ENCODE measurements around the gene OR6J1. TPM values are rescaled to one million over a fixed set of nuclear protein-coding genes. Genes with fewer than 3 reads are reported as not detected.
"Not testable (repeated sequence)": the region's sequence is repeated elsewhere in the genome, so short reads cannot be mapped to it uniquely, and the experiment has no call there.

The OR6J1 gene
- total and polyA plus RNA-seq, 2 of the 13 experiments (the other 11 are each of a cell fraction or from before 2014, with no cell fraction given), result not detected

- intact Hi-C loops (cut with micrococcal nuclease; ENCODE audit: unreplicated experiment), result no loop called here
Observed at GRCh38 chr14:22640192-22640591, 4.0 kb downstream of the OR6J1 start.

DNA sequence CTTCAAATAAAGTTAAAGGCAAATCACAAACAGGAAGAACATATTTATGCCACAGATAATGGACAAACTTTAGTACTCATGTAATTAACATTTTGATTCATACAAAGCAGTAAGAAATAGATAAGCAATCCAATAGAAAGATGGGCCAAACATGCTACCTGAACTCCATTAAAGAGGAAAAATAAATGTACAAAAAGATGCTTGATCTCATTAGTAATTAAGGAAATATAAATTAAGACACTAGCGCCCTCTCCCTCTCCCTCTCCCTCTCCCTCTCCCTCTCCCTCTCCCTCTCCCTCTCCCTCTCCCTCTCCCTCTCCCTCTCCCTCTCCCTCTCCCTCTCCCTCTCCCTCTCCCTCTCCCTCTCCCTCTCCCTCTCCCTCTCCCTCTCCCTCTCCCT is 8.2 kb downstream of the OR6J1 start:
- DNase-seq (ENCODE audit: low spot score); ATAC-seq; H2AFZ ChIP-seq (ENCODE audit: low read length); intact Hi-C loops (cut with micrococcal nuclease; ENCODE audit: unreplicated experiment); H3K36me3 ChIP-seq (replicated peaks in 1 of 2; ENCODE audit: control insufficient read depth in 1 of 2, insufficient read depth in 2 of 2, low read length in 2 of 2); FAIRE-seq; in situ Hi-C loops (cut with HindIII; ENCODE audit: extremely low pct_ligation_motif_present, low pct_unique_long_range_greater_than_20kb); BruUV-seq (replicated peaks); CTCF ChIA-PET (ENCODE audit: low intra/inter-chr PET ratio, low total read pairs); H3K9me3 ChIP-seq (ENCODE audit: low read length); H3K4me1 ChIP-seq (ENCODE audit: insufficient read depth, low read length); H3K79me2 ChIP-seq (ENCODE audit: insufficient read depth, low read length); H3K4me3 ChIP-seq (replicated peaks in 1 of 3; ENCODE audit: insufficient read depth in 1 of 3, low read depth in 2 of 3, low read length in 3 of 3); H3K9ac ChIP-seq (ENCODE audit: insufficient read depth, low read depth, low read length); H4K20me1 ChIP-seq (ENCODE audit: insufficient read depth, low read length); H3K27me3 ChIP-seq (ENCODE audit: control insufficient read depth in 1 of 2, insufficient read depth in 2 of 2, low read length in 2 of 2); H3K4me2 ChIP-seq (ENCODE audit: low read depth, low read length); H3K27ac ChIP-seq (ENCODE audit: extremely low read length, insufficient read depth, low read length): not testable (repeated sequence)
- POLR2A ChIA-PET, result interaction anchor here (2.1 kb wide), 1 partner anchor 46 kb away, joined by 9 read pairs; the partner anchor contains the start of gene DAD1
- TF ChIP-seq HNRNPK (IDR thresholded peaks at IDR 0.05; ENCODE audit: low read depth, low read length, poor library complexity, severe bottlenecking) (peak; percentile 100), PCBP1 (IDR thresholded peaks at IDR 0.05; ENCODE audit: borderline replicate concordance, low read depth, low read length) (peak; percentile 98)
- 27% methylated on average over 1 of the region's 1 CpG for WGBS (ENCODE audit: low lambda C conversion rate)

More at GRCh38 chr14:22640192-22640591, 4.0 kb downstream of the OR6J1 start:
- ATAC-seq (no peak), DNase-seq (ENCODE audit: low spot score) (no peak), FAIRE-seq (no peak)
- POLR2A ChIA-PET, result no interaction called here
- no peak overlapping the region for H2AFZ ChIP-seq (ENCODE audit: low read length)
- TF ChIP-seq CENPX (CRISPR knock-in tag; IDR thresholded peaks at IDR 0.05), result no peak
- TF ChIP-seq, protein P1, sequence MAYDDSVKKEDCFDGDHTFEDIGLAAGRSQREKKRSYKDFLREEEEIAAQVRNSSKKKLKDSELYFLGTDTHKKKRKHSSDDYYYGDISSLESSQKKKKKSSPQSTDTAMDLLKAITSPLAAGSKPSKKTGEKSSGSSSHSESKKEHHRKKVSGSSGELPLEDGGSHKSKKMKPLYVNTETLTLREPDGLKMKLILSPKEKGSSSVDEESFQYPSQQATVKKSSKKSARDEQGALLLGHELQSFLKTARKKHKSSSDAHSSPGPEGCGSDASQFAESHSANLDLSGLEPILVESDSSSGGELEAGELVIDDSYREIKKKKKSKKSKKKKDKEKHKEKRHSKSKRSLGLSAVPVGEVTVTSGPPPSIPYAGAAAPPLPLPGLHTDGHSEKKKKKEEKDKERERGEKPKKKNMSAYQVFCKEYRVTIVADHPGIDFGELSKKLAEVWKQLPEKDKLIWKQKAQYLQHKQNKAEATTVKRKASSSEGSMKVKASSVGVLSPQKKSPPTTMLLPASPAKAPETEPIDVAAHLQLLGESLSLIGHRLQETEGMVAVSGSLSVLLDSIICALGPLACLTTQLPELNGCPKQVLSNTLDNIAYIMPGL (CRISPR knock-in tag; IDR thresholded peaks at IDR 0.05; ENCODE audit: borderline replicate concordance in 1 of 2, low read depth in 1 of 2), result no peak
- no peak for TF ChIP-seq ZNF20 (CRISPR knock-in tag; IDR thresholded peaks at IDR 0.05)
- TF ChIP-seq HNRNPK (IDR thresholded peaks at IDR 0.05; ENCODE audit: low read depth, low read length, poor library complexity, severe bottlenecking), result peak; percentile 91
- TF ChIP-seq PCBP1 (IDR thresholded peaks at IDR 0.05; ENCODE audit: borderline replicate concordance, low read depth, low read length), result peak; percentile 88
- TF ChIP-seq PCBP2 (optimal IDR thresholded peaks at IDR 0.05; ENCODE audit: low read depth, low read length, poor library complexity, severe bottlenecking), result peak; percentile 97
- TF ChIP-seq RBM22 (optimal IDR thresholded peaks at IDR 0.05; ENCODE audit: low read length), result no peak
- H3K27ac ChIP-seq (ENCODE audit: extremely low read length, insufficient read depth, low read length), result no peak overlapping the region
- BruUV-seq (replicated peaks), result no TSS peak
- H3K4me2 ChIP-seq (ENCODE audit: low read depth, low read length), result no peak overlapping the region
- no peak overlapping the region for H3K9ac ChIP-seq (ENCODE audit: insufficient read depth, low read depth, low read length)
- H3K4me3 ChIP-seq (replicated peaks in 1 of 3; ENCODE audit: insufficient read depth in 1 of 3, low read depth in 2 of 3, low read length in 3 of 3), result no peak overlapping the region
- CTCF ChIA-PET (ENCODE audit: low intra/inter-chr PET ratio, low total read pairs), result no interaction called here
- H3K9me3 ChIP-seq (ENCODE audit: low read length), result no peaks in the 10 kb centered on the region
- H3K27me3 ChIP-seq (ENCODE audit: control insufficient read depth in 1 of 2, insufficient read depth in 2 of 2, low read length in 2 of 2), result no peaks in the 10 kb centered on the region
- H4K20me1 ChIP-seq (ENCODE audit: insufficient read depth, low read length), result no peaks in the 10 kb centered on the region
- H3K36me3 ChIP-seq (replicated peaks in 1 of 2; ENCODE audit: control insufficient read depth in 1 of 2, insufficient read depth in 2 of 2, low read length in 2 of 2), result no peaks in the 10 kb centered on the region
- no peaks in the 10 kb centered on the region for H3K79me2 ChIP-seq (ENCODE audit: insufficient read depth, low read length)
- in situ Hi-C loops (cut with HindIII; ENCODE audit: extremely low pct_ligation_motif_present, low pct_unique_long_range_greater_than_20kb), result no loop called here
- peaks cover 14% of the 10 kb centered on the region for H3K4me1 ChIP-seq (ENCODE audit: insufficient read depth, low read length)
